SW 1271 (cell line): ENCODE results near the gene NOL9.

Source experiments
- DNase-seq, 2 experiments: peaks; one replicate each; lab custom pipeline; 2025; lab: John Stamatoyannopoulos, UW

Gene NOL9

DNA sequence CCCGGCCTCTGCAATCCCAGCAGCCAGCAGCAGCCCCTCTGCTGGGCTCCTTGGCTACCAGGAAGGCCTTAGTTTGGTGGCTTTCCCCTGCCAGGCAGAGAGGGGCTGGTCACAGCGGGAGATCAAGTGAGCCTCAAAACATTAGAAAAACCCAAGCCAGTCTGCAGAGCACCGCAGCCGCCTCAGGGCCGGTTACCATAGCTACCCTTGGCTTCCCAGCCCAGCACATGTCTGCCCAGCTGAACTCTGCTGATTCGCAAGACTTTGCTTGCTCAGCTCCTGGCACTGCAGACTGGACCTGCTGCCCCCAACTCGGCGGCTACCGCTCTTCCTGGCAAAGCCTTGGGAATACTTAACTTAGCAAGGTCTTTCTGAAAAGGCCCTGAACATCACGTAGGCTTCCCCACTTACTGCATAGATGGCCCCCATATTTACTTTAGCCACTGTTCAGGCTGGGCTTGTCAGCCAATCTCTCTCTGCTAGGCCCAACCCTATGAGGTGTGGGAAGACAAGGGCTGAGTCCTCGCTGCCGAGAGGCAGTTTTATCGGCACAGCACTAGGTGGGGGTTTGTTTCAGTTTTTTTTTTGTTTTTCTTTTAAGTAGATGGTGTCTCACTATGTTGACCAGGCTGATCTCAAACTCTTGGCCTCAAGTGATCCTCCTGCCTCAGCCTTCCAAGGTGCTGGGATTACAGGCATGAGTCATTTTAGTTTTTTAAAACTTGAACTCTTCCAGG is 34.2 kb downstream of the NOL9 start:
- DNase-seq, result no peak

DNA sequence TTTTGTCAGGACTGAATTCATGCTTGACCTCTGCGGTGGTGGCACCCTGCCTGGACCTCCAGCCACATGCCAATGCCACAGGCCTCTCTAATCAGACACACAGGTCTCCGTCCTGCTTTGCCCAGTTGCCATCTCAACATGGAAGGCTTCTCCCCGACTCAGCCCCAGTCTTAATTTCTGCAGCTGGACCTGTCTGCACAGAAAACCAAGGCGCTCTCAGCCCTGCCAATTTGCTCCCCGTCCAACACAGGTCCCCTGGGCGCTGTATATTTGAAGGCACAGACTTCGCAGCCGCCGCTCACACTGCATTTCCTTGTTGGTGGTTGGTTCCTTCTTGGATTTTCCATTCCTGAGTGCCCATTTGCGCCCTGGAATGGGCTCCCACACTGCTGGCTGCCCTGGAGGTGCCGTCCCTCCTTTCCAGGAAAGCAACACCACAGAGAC is 34.8 kb downstream of the NOL9 start:
- no peak for DNase-seq

- DNase-seq, result no peak
These were observed 36.9 kb downstream of the NOL9 start for GRCh38 chr1:6517435-6517851.

GRCh38 chr1:6515771-6516170 is 38.5 kb downstream of the NOL9 start:
- DNase-seq, result peak; percentile 16 to 21

DNA sequence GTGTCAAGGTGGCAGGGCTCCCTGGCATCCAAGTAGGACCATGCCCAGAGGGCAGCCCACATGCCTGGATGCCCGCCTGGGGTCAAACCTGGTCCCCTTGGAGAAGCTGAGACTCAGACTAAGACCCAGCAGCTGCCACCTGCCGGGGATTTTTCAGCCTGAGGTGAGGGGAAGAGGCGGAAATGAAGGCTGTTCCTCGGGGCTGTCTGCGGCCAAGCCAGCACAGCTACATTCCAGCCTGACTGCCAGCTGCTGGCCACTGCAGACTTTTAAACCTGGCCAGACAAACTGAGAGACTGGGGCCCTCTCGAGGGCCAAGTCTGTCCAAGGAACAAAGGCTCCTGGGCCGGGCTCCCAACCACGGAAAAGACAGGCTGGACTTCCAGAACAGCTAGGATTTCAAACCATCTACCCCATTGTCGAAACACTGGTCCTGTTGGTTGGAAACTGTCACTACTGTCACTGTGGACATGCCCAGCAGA is 41.0 kb downstream of the NOL9 start:
- no peak for DNase-seq

- no peak for DNase-seq
These were observed 41.4 kb downstream of the NOL9 start for GRCh38 chr1:6512908-6513280.

DNA sequence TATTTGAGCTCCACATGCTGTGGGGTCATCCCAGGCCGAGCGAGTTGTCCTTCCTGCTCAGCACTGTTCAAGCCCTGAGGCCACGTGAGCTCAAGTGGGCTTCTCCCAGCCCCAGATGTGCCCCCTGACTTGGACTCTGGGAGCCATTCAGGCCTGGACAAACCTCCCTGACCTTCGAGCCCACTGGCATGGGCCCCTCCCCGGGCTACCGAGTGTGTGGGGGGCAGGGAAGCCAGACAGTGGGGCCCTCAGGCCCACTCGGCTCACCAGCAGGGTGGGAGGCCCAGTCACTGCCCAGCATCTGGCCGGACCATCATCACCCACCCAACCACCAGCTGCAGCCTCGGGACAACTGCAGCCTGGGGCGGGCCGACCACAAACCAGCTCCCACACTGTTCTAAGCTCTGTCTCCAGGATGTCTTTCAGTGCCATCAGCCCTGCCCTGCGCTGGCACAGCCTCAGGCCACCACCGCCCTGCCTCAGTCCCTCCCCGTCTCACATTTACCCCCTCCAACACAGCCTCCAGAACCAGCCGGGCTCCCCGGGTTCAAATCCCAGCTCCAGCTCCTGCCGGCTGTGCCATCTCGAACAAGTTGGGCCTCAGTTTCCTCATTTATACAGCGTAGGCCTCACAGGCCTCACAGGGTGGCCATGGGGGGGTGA is 41.9 kb downstream of the NOL9 start:
- DNase-seq, result no peak

GRCh38 chr1:6511561-6512244 is 42.6 kb downstream of the NOL9 start:
- no peak for DNase-seq

DNA sequence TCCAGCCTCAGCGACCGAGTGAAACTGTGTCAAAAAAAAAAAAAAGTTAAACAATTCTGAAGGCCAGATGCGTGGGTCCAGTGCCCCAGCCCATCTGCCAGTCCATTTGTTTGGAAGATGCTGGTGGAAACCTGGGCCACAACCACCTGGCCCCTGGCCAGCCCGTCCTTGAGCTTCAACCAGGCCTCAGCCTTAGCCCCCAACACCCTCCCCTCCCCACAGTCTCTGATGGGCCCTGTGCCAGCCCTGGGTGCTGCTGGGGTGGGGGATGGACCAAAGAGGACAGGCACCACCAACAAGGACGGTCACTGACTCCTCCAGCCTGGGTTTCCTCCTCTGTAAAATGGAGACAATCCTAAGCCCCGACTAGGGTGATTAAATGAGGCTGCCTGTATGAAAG is 43.3 kb downstream of the NOL9 start:
- no peak for DNase-seq

DNA sequence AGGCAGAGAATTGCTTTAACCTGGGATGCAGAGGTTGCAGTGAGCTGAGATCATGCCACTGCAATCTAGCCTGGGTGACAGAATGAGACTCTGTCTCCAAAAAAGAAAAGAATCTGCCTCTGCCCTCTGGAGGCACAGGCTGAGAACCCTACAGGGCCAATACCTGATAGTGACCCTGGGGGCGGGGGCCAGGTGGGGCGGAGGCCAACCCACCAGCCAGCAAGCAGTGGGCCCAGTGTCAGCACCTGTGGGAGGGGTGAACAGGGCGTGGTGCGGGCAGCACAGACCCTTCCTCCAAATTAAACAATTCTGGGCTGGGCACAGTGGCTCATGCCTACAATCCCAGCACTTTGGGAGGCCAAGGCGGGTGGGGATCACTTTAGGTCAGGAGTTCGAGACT is 43.8 kb downstream of the NOL9 start:
- no peak for DNase-seq

GRCh38 chr1:6509919-6510291 is 44.4 kb downstream of the NOL9 start:
- DNase-seq, result no peak

DNA sequence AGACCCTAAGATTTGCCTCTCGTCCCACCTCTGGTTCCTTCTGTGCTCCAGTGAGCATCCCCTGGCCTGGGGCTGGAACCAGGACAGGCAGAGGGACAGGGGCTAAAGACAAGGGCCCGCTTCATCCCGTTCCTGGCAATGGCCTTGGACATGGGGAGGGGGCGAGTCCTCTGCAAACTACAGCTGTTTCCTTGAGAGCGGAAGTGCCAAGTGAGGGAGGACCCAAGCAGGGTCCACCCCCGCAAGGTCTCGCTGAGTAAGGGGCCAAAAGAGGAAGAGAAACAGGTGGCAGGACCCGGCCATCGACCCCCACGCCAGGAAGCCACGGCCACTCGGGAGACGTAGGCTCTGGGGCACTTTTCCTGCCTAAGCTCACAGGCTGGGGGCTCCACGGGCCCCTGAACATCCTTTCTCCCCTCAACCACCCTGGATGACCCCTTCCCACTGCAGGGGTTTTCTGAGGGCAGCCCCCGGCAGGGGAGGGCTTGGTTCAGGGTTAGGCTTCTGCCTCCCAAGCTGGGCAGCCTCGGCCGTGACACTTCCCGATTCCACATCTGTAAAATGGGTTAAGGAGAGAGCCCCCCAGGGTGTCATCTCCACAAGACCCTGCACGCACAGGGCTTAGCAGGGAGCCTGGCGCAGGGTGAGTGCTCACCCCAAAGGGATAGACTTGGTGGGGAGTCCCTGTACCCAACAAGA is 44.9 kb downstream of the NOL9 start:
- no peak for DNase-seq

GRCh38 chr1:6508816-6509189 is 45.5 kb downstream of the NOL9 start:
- no peak for DNase-seq

DNA sequence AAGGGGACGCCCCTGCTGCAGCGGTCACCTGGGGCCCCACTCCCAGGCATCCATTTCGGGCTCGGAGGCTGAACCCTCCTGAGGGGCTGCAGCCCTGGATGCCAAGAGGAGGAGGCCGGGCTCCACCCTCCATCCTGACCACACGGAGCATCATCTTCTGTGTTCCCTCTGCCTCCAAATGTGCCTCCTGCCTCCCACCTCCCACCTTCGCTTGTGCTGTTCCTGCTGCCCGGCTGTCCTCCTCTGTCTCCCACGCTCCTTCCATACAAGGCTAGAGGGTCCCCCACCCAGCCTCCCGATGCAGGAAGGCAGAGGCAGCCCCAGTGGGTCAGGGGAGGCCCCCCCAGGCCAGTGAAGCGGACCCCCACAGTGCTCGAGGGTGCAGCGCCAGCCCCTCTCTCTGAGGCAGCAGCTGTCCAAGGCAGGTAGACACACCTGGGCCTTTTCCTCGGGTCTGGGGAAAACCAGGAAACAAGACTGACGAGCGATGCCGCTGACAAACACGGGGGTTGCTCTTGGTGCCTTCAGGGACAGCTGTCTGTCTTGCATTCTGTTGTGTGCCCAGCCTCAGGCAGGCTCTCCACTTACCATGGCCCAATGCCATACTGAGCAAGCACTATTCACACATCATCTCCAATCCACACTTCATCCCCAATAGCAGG is 46.0 kb downstream of the NOL9 start:
- DNase-seq, result no peak

DNA sequence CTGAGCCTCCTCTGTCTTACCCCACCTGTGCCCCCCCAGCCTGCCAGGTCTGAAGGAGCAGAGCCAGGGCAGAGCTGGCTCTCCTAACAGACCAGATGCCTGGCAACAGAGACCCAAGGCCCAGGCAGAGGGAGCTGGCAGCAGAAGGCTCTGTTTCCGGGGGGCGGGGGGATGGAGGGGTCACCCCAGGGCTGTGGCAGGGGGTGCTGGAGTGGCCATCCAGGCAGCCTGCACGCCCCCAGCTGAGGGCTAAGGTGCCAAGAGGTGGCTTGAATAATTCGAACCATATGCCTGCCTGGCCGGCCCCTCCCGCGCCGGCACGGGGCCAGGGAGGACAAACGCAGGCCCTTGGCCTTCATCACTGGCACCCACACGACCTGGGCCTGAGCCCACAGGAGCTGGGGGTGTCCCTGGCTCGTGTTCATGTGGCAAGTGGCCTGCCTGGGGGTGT is 46.8 kb downstream of the NOL9 start:
- no peak for DNase-seq

DNA sequence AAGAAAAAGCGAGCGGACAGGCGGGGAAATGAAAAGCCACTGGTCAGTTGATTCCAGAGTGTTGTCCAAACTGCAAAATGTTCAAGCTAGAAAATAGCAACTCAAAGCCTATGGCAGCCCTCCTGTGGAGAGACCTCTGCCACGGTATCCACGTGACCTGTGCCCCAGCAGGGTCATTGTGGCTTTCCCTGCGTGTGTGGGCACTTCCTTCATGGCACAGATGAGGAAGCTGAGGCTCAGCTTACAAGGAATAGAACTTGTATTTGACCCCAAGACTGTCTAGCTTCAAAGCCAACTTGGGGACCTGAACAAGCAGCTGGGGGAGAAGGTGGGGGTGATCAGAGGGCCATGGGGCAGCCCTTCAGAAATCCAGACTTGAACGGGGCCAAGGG is 47.3 kb downstream of the NOL9 start:
- no peak for DNase-seq

DNA sequence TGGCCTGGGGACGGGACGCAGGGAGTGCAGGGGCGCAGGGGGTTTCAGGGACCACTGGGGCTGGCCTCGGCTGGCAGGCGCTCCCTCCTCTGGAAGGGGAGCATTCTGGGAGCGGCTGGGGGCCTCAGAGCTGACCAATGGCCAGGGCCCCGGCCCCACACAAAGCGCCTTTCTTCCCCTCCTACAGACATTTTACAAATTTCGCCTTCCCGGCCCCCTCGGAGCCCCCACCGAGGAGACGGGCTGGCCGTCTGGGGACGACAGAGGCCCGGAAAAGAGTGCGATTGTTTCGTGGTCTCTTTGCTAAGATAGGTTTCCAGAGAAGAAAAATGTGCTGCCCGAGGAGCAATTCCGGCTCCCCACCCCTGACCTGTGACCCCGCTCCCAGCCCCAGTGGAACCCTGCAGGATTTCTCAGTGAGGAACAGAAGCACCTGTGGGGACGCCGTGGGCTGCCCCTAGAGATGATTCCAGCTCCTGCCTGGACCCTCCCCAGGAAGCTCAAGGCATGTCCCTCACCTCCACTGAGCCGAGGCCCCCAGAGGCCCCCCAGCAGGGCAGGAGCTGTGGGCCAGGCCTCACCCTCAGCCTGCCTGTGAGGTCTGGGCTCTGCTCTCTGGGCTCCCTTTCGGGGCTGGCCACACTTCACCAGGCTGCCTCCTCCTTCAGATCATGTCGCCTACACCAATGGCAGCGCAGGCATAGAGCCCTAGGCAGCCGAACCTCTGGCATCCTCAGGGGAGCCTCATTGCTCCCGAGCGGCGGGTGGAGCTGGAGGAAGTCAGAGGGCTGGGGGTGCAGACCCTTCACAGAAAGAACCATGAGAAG is 47.9 kb downstream of the NOL9 start:
- DNase-seq, result no peak

- no peak for DNase-seq
These were observed 48.7 kb downstream of the NOL9 start for GRCh38 chr1:6505367-6506209.

DNA sequence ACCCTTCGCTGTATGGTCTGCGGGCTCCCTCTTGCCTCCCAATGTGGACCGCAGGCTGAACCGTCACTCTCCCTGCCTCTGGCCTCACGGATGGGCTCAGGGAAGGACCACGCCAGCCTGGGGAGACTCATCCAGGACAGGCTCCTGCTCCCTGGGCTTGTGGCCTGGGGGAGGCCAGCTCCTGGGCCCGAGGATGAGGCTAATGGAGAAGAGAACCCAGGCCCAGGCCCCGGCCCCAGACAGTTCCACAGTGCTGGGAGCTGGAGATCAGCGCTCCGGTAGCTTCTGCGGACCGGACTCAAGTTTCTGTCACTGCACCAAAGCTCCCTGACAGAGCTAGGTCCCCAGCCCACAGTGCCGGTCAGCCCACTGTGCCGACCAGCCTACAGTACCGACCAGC is 49.4 kb downstream of the NOL9 start:
- no peak for DNase-seq
